Skeletal muscle satellite cell (primary cell): ENCODE data around the gene SLC25A22.
A peak's percentile ranks its signal among the peaks of the same experiment; 100 is the strongest.

Experiments
- H3K27me3 ChIP-seq: 2 replicates; pipeline ENCODE4 v1.7.0; 2013; ENCODE audit warnings: low read length; ENCODE audit not compliant: control insufficient read depth, insufficient read depth
- H3K36me3 ChIP-seq: 2 replicates; pipeline ENCODE4 v1.7.0; 2013; ENCODE audit warnings: mild to moderate bottlenecking, control low read depth, low read length; ENCODE audit not compliant: insufficient read depth
- H3K4me1 ChIP-seq: 2 replicates; pipeline ENCODE4 v1.7.0; 2013; ENCODE audit warnings: low read length; ENCODE audit not compliant: control insufficient read depth, insufficient read depth
- H3K4me2 ChIP-seq: 2 replicates; pipeline ENCODE4 v1.7.0; 2013; ENCODE audit warnings: mild to moderate bottlenecking, low read length
- H3K4me3 ChIP-seq: 2 replicates; pipeline ENCODE4 v1.7.0; 2013; ENCODE audit warnings: low read length
- H3K9ac ChIP-seq: 2 replicates; pipeline ENCODE4 v1.7.0; 2013; ENCODE audit warnings: mild to moderate bottlenecking, low read depth, low read length, moderate library complexity
- H3K9me3 ChIP-seq: replicated peaks from 2 replicates; pipeline ENCODE4 v1.7.0; 2013; ENCODE audit warnings: mild to moderate bottlenecking, control low read depth, low read length

The SLC25A22 gene

GRCh38 chr11:769887-770641 lies 28.0 kb downstream of the SLC25A22 start:
- no peaks in the 10 kb centered on the region for H3K9me3 ChIP-seq
- peaks cover 25% of the 10 kb centered on the region for H3K4me1 ChIP-seq
- H3K4me2 ChIP-seq: no peak overlapping the region
- no peaks in the 10 kb centered on the region for H3K27me3 ChIP-seq
- no peak overlapping the region for H3K9ac ChIP-seq
- no peak overlapping the region for H3K4me3 ChIP-seq
- H3K36me3 ChIP-seq: peaks cover 69% of the 10 kb centered on the region

GRCh38 chr11:767238-767637 lies 30.8 kb downstream of the SLC25A22 start:
- H3K27me3 ChIP-seq: no peaks in the 10 kb centered on the region
- no peak overlapping the region for H3K9ac ChIP-seq
- no peak overlapping the region for H3K4me2 ChIP-seq
- peaks cover 73% of the 10 kb centered on the region for H3K36me3 ChIP-seq
- H3K9me3 ChIP-seq: no peaks in the 10 kb centered on the region
- H3K4me1 ChIP-seq: peaks cover 16% of the 10 kb centered on the region
- no peak overlapping the region for H3K4me3 ChIP-seq

GRCh38 chr11:766936-767210 lies 31.2 kb downstream of the SLC25A22 start:
- H3K4me3 ChIP-seq: no peak overlapping the region
- no peak overlapping the region for H3K4me2 ChIP-seq
- H3K4me1 ChIP-seq: peaks cover 18% of the 10 kb centered on the region
- peaks cover 72% of the 10 kb centered on the region for H3K36me3 ChIP-seq
- H3K27me3 ChIP-seq: no peaks in the 10 kb centered on the region
- no peak overlapping the region for H3K9ac ChIP-seq
- no peaks in the 10 kb centered on the region for H3K9me3 ChIP-seq

DNA sequence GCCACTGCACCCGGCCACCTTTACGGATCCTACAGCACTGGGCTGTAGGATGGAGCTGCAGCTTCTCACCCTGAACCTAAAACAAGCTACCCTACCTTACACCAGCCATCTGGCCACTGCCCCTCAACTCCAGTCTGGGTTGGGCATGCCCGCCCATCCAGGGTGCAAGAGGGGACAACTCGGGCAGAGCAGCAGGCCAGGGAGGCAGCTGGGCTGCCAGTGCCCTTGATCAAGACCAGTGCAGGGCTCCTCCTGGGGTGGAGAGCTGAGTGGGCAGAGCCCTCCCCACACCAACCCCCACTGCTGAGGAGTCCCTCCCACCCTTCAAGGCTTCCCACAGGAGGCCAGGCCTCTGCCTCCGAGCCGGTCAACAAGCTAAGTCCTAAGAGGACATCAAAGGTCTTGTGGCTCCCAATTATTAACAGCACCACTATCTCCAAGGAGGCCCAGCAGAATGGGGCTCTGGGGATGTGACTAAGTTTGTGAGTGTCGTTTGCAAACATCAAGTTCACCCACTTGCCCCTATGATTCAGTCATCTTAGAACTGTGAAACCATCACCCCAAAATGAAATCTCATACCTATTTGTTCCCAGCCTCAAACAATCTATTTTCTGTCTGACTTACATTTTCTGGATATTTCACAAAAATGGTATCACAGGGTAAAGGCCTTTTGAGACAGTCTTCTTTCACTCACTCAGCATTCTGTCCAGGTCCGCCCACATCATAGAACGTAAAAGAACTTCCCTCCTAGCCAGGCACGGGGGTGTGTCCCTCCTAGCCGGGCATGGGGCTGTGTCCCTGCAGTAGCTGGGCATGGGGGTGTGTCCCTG lies 31.8 kb downstream of the SLC25A22 start:
- Histone ChIP-seq H3K9ac (no peak overlapping the region), H3K4me1 (peaks cover 18% of the 10 kb centered on the region), H3K27me3 (no peaks in the 10 kb centered on the region), H3K36me3 (peaks cover 72% of the 10 kb centered on the region), H3K4me2 (no peak overlapping the region), H3K9me3 (no peaks in the 10 kb centered on the region), H3K4me3 (no peak overlapping the region)

DNA sequence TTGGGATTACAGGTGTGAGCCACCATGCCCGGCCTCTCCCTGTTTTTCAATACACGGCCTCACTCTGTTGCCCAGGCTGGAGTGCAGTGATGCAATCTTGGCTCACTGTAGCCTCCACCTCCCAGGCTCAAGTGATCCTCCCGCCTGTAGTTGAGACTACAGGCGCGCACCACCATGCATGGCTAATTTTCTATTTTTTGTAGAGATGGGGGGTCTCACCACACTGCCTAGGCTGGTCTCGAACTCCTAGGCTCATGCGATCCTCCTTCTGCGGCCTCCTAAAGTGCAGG lies 32.3 kb downstream of the SLC25A22 start:
- Histone ChIP-seq H3K4me2 (no peak overlapping the region), H3K4me1 (peaks cover 18% of the 10 kb centered on the region), H3K9ac (no peak overlapping the region), H3K27me3 (no peaks in the 10 kb centered on the region), H3K9me3 (no peaks in the 10 kb centered on the region), H3K4me3 (no peak overlapping the region), H3K36me3 (peaks cover 71% of the 10 kb centered on the region)

DNA sequence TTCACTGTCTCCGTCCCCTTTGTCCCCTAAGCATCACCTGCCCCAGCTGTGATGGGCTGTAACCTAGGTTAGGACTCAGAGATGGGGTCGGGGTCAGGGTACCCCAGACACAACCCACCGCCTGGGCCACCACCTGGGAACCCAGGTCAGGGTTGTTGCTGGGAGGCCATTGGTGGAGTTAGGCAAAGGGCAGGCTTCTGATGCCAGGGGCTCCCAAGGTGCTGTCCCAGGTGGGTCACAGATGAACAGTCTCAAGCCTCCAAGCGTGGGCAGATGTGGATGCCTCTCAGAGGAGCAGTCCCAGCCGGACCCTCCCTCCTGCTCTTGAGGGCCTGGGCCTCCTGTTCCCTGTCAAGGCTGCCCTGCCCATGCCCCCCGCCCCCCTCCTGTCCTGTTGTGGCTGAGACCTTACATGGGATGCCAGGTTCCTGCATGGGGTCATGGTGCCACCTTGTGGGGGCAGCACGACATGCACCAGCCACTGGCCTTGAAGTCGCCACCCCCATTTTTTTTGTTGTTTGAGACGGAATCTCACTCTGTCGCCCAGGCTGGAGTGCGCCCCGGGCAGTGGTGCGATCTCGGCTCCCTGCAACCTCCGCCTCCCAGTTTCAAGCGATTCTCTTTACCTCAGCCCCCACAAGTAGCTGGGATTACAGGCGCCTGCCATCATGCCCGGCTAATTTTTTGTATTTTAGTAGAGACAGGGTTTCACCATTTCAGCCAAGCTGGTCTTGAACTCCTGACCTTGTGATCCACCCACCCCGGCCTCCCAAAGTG lies 32.9 kb downstream of the SLC25A22 start:
- H3K4me3 ChIP-seq: no peak overlapping the region
- H3K4me2 ChIP-seq: no peak overlapping the region
- H3K9ac ChIP-seq: no peak overlapping the region
- H3K27me3 ChIP-seq: no peaks in the 10 kb centered on the region
- peaks cover 18% of the 10 kb centered on the region for H3K4me1 ChIP-seq
- H3K36me3 ChIP-seq: peaks cover 69% of the 10 kb centered on the region
- no peaks in the 10 kb centered on the region for H3K9me3 ChIP-seq

- no peak overlapping the region for H3K9ac ChIP-seq
- peaks cover 70% of the 10 kb centered on the region for H3K36me3 ChIP-seq
- H3K9me3 ChIP-seq: no peaks in the 10 kb centered on the region
- H3K4me2 ChIP-seq: no peak overlapping the region
- H3K4me3 ChIP-seq: no peak overlapping the region
- peaks cover 18% of the 10 kb centered on the region for H3K4me1 ChIP-seq
- H3K27me3 ChIP-seq: no peaks in the 10 kb centered on the region
Observed at GRCh38 chr11:764322-765024, 33.6 kb downstream of the SLC25A22 start.

DNA sequence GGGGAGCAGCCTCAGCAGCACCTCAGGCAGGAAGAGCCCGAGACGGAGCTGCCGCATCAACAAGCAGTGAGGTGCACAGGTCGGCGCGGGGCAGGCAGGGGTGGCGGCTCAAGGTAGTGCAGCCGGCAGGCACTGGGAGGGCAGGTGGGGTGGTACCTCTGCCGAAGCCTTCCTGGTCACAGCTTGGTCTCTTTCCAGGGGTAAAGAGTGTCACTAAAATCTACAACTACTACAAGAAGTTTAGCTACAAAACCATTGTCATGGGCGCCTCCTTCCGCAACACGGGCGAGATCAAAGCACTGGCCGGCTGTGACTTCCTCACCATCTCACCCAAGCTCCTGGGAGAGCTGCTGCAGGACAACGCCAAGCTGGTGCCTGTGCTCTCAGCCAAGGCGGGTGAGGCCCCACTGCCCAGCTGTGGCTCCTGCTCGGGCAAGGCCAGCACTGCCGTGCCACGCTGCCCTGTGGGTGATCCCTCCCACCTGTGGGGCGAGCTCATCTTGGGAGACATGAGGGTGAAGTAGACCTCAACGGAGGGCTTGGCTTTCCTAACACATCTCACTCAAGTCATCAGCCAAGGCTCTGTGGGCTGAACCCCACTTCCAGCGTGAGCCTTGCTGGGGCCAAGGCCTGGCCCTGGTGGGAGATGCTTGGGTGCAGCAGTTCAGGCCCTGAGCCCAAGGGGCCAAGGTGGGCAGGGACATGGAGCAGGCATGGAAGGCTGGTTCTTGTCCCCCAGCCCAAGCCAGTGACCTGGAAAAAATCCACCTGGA lies 34.3 kb downstream of the SLC25A22 start:
- Histone ChIP-seq H3K9ac (no peak overlapping the region), H3K36me3 (peaks cover 74% of the 10 kb centered on the region), H3K4me2 (no peak overlapping the region), H3K4me3 (no peak overlapping the region), H3K27me3 (no peaks in the 10 kb centered on the region), H3K4me1 (peaks cover 18% of the 10 kb centered on the region), H3K9me3 (no peaks in the 10 kb centered on the region)

DNA sequence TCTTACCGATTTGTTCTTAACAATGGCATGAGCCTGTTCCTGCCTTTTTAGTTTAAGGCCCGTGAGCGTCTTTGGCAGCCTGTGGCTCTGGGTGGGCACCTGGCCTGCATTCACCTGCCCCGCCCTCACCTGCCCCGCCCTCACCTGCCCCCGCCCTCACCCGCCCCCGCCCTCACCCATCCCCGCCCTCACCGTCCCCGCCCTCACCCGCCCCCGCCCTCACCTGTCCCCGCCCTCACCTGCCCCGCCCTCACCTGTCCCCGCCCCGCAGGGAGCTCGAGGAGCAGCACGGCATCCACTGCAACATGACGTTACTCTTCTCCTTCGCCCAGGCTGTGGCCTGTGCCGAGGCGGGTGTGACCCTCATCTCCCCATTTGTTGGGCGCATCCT lies 35.0 kb downstream of the SLC25A22 start:
- Histone ChIP-seq H3K36me3 (peaks cover 74% of the 10 kb centered on the region), H3K4me2 (no peak overlapping the region), H3K9ac (no peak overlapping the region), H3K9me3 (no peaks in the 10 kb centered on the region), H3K4me3 (no peak overlapping the region), H3K4me1 (peaks cover 18% of the 10 kb centered on the region), H3K27me3 (no peaks in the 10 kb centered on the region)

DNA sequence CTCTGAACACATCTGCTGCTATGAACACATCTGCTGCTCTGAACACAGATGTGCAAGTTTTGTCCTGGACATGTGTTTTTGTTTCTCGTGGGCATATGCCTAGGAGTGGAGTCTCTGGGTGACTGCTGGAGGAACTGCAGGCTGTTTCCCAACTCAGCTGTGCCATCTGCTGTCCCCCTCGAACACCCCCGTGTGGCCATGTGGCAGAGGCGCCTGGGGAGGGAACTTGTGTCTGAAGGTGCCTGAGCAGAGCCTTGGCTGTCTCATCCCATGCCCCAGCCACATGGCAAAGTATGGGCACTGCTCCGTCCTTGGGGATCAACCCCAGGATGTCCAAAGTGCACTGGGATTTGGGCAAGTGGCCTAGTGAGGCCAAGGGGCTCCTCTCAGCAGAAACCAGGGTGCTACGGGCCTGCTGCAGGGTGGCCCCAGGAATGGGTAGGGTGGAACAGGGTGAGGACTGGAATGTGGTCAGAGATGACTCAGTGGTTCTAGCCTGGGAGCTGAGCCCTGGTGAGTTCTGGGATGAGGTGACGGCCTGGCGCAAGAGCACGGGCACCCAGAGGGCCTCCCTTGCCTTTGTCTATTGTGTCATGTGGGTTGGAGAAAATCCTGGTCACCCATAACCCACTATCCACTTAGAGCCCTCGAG lies 35.5 kb downstream of the SLC25A22 start:
- Histone ChIP-seq H3K27me3 (no peaks in the 10 kb centered on the region), H3K36me3 (peaks cover 77% of the 10 kb centered on the region), H3K4me3 (no peak overlapping the region)

More for the DNA sequence above, 35.5 kb downstream of the SLC25A22 start:
- Histone ChIP-seq H3K4me2 (peak overlapping the region; percentile 35), H3K9me3 (no peaks in the 10 kb centered on the region), H3K9ac (peak overlapping the region; percentile 2), H3K4me1 (peaks cover 18% of the 10 kb centered on the region)
